ENCODE data around the gene C18orf32.

The C18orf32 gene

DNA sequence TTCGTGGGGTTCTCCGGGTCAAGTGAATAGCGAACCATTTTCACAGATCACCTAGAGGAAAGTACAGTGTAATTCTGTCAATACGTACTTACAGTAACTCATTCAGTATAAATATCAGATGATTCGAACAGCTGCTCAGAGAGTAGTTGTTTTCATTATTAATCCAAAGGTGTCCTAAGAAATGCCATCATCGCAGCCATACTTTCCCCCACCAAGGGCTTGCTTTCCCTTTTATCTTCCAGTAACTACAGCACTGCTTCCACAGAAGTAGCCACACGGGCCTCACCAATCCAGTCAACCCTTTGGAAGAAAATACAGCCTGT is 4.5 kb upstream of the C18orf32 start:
- no peak for DNase-seq (ENCODE audit: low read depth)

GRCh38 chr18:49490246-49490762 is 3.3 kb upstream of the C18orf32 start:
- H3K4me3 ChIP-seq (ENCODE audit: control insufficient read depth, low read depth, low read length), result no peak overlapping the region; the same call in 1 of the 2 replicates
- TF ChIP-seq, protein P1, sequence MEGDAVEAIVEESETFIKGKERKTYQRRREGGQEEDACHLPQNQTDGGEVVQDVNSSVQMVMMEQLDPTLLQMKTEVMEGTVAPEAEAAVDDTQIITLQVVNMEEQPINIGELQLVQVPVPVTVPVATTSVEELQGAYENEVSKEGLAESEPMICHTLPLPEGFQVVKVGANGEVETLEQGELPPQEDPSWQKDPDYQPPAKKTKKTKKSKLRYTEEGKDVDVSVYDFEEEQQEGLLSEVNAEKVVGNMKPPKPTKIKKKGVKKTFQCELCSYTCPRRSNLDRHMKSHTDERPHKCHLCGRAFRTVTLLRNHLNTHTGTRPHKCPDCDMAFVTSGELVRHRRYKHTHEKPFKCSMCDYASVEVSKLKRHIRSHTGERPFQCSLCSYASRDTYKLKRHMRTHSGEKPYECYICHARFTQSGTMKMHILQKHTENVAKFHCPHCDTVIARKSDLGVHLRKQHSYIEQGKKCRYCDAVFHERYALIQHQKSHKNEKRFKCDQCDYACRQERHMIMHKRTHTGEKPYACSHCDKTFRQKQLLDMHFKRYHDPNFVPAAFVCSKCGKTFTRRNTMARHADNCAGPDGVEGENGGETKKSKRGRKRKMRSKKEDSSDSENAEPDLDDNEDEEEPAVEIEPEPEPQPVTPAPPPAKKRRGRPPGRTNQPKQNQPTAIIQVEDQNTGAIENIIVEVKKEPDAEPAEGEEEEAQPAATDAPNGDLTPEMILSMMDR (IDR thresholded peaks at IDR 0.05; ENCODE audit: control insufficient read depth, insufficient read depth, low read depth, low read length, missing control alignments), result no peak

More for the DNA sequence above, 4.5 kb upstream of the C18orf32 start:
- peak overlapping the region; percentile 82 for H3K4me3 ChIP-seq (ENCODE audit: control insufficient read depth, low read depth, low read length)
- TF ChIP-seq, protein P1 (IDR thresholded peaks at IDR 0.05; ENCODE audit: control insufficient read depth, insufficient read depth, low read depth, low read length, missing control alignments), result no peak

DNA sequence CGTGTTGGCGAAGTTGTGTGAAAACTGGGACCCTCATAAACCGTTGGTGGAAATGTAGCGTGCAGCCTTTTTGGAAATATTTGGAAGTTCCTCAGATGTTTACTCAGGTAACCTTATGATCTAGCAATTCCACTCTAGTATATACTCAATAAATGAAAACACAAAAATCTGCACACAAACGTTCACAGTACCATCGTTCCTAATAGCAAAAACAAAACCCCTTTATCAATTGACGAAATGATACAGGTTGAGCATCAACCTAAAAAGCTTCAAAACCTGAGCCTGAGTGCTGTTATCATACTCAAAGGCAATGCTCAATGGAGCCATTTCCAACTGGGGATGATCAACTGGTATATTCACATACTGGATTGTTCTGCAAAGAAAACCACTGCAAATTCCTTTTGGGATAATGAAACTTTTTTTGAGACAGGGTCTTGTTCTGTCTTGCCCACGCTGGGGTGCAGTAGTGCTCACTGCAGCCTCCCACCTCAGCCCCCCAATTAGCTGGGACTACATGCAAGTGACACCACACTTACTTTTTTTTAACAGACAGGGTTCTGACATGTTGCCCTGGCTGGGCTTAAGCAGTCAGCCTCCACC is 777 bp upstream of the C18orf32 start:
- TF ChIP-seq, protein P1 (IDR thresholded peaks at IDR 0.05; ENCODE audit: control insufficient read depth, insufficient read depth, low read depth, low read length, missing control alignments), result no peak
- no peak for DNase-seq (ENCODE audit: low read depth)
- no peak overlapping the region for H3K4me3 ChIP-seq (ENCODE audit: control insufficient read depth, low read depth, low read length)

More at GRCh38 chr18:49490246-49490762, 3.3 kb upstream of the C18orf32 start:
- DNase-seq (ENCODE audit: low read depth), result no peak

- H3K4me3 ChIP-seq (ENCODE audit: control insufficient read depth, low read depth, low read length), result peak overlapping the region; percentile 61
- no peak for DNase-seq (ENCODE audit: low read depth)
- TF ChIP-seq, protein P1 (IDR thresholded peaks at IDR 0.05; ENCODE audit: control insufficient read depth, insufficient read depth, low read depth, low read length, missing control alignments), result no peak
These were observed 455 bp downstream of the C18orf32 start for GRCh38 chr18:49486606-49486952.

DNA sequence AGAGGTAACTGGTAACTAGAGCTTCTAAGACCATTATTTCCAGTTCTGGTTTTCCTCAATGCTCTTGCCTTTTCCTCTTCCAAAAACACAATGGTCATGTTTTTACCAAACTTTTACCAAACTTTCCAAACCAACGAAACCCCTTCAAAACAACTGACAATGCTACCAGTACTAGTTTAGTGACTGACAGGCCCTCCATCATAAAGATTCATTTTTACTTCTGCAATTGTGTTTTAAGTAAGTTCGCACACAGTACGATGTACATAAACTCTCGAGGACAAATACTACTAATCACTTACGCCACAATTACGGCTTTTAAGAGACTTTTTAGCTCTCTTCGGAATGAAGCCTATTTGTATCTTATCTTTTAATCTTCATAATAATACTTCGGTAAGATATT is 900 bp downstream of the C18orf32 start:
- DNase-seq (ENCODE audit: low read depth), result no peak
- TF ChIP-seq, protein P1 (IDR thresholded peaks at IDR 0.05; ENCODE audit: control insufficient read depth, insufficient read depth, low read depth, low read length, missing control alignments), result no peak
- peak overlapping the region; percentile 61 for H3K4me3 ChIP-seq (ENCODE audit: control insufficient read depth, low read depth, low read length)

DNA sequence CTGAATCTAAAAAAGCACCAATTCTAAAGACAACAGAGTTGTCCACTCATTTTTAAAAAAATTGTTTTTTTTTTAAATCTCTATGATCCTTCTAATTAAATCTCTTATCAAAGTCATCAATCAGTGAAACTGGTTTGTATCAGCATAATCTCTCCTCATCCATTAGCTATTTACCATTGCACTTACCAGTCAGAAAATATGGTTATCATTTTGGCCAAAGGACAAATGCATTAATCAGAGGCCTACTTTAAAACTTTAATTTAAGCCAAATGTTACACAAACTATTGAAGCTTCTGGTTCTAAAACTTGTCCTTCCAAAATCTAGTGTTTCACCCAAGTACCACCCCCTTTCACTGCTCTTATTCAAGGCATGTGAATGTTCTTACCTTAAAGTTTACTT is 3.8 kb downstream of the C18orf32 start:
- TF ChIP-seq, protein P1 (IDR thresholded peaks at IDR 0.05; ENCODE audit: control insufficient read depth, insufficient read depth, low read depth, low read length, missing control alignments), result no peak
- H3K4me3 ChIP-seq (ENCODE audit: control insufficient read depth, low read depth, low read length), result no peak overlapping the region
- DNase-seq (ENCODE audit: low read depth), result no peak

Data from AG09309 (cell line).